ENCODE data around the gene OR1S1. TPM values are rescaled to one million over a fixed set of nuclear protein-coding genes. Genes with fewer than 3 reads are reported as not detected.

The OR1S1 gene
- total RNA-seq, 1 experiment from 2014 or later, result not detected

DNA sequence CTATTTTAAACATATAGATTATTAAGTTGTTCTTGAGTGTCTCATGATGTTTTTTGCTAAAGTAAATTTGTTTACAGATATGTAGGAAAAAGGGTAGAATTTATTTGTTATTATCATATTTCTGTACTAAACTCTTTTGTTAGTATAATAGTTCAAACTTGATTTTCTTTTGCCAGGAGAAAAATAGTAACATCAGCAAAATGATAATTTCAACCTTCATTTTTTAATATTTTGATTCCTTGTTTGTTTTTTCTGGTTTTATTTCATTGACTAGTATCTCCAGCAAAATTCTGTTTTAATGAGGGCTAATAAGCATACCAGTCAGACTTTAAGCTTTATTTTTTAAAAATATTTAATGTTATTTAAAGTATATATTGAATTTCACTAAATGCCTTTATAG is 4.0 kb downstream of the OR1S1 start:
- no peak overlapping the region for H2AFZ ChIP-seq (ENCODE audit: low read length)
- H3K23ac ChIP-seq (ENCODE audit: insufficient read length, low read depth, low read length), result no peak overlapping the region
- no peak overlapping the region for H3K4me2 ChIP-seq (ENCODE audit: insufficient read depth, insufficient read length, low read length)
- no peaks in the 10 kb centered on the region for H4K20me1 ChIP-seq (ENCODE audit: control insufficient read depth, insufficient read depth, insufficient read length)
- H2AK5ac ChIP-seq (ENCODE audit: insufficient read length, low read length), result no peak overlapping the region
- H3K14ac ChIP-seq (ENCODE audit: insufficient read depth, low read length), result no peak overlapping the region
- H3K23me2 ChIP-seq (ENCODE audit: insufficient read length, low read depth, low read length, poor library complexity, severe bottlenecking), result no peaks in the 10 kb centered on the region
- no peak overlapping the region for H3K9ac ChIP-seq (ENCODE audit: extremely low read depth, insufficient read length, low read length)
- Mint-ChIP-seq H3K36me3 (ENCODE audit: insufficient read depth in 1 of 3, low read depth in 3 of 3) (no peaks in the 10 kb centered on the region; a peak in 1 of 7 replicates), H3K9me3 (peaks cover 2 to 6% of the 10 kb centered on the region in 2 experiments; a peak in 3 of 5 replicates), H3K4me3 (no peak overlapping the region), H3K27me3 (ENCODE audit: low read depth) (no peaks in the 10 kb centered on the region), H3K4me1 (no peaks in the 10 kb centered on the region), H3K27ac (no peak overlapping the region)
- H2BK5ac ChIP-seq (ENCODE audit: insufficient read length, low read length), result no peak overlapping the region
- no peak overlapping the region for H2BK20ac ChIP-seq (ENCODE audit: low read depth, low read length, poor library complexity, severe bottlenecking)
- no peaks in the 10 kb centered on the region for H3K79me2 ChIP-seq (ENCODE audit: insufficient read depth, low read length)
- no peak overlapping the region for H2BK120ac ChIP-seq (ENCODE audit: low read depth, low read length, poor library complexity, severe bottlenecking)
- no peaks in the 10 kb centered on the region for H3K27me3 ChIP-seq (ENCODE audit: insufficient read depth, low read length)
- no peak for DNase-seq
- no peaks in the 10 kb centered on the region for H3K4me1 ChIP-seq (ENCODE audit: insufficient read depth, low read length)
- H3K18ac ChIP-seq (ENCODE audit: insufficient read length, low read depth, low read length), result no peak overlapping the region
- H3K4ac ChIP-seq (ENCODE audit: low read depth, low read length), result no peak overlapping the region
- H3K9me3 ChIP-seq (ENCODE audit: control insufficient read depth, low read depth, low read length), result no peaks in the 10 kb centered on the region
- H2BK12ac ChIP-seq (ENCODE audit: insufficient read length, low read depth, low read length), result no peak overlapping the region
- TF ChIP-seq, protein P1, sequence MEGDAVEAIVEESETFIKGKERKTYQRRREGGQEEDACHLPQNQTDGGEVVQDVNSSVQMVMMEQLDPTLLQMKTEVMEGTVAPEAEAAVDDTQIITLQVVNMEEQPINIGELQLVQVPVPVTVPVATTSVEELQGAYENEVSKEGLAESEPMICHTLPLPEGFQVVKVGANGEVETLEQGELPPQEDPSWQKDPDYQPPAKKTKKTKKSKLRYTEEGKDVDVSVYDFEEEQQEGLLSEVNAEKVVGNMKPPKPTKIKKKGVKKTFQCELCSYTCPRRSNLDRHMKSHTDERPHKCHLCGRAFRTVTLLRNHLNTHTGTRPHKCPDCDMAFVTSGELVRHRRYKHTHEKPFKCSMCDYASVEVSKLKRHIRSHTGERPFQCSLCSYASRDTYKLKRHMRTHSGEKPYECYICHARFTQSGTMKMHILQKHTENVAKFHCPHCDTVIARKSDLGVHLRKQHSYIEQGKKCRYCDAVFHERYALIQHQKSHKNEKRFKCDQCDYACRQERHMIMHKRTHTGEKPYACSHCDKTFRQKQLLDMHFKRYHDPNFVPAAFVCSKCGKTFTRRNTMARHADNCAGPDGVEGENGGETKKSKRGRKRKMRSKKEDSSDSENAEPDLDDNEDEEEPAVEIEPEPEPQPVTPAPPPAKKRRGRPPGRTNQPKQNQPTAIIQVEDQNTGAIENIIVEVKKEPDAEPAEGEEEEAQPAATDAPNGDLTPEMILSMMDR (conservative IDR thresholded peaks at IDR 0.05), result no peak
- H2BK15ac ChIP-seq (ENCODE audit: low read depth, low read length), result no peak overlapping the region
- no peaks in the 10 kb centered on the region for H3K79me1 ChIP-seq (ENCODE audit: insufficient read depth, low read depth, low read length, poor library complexity, severe bottlenecking)
- no peak overlapping the region for H4K5ac ChIP-seq (ENCODE audit: insufficient read length, low read depth, low read length)
- no peak overlapping the region for H4K91ac ChIP-seq (ENCODE audit: insufficient read length, low read depth, low read length)
- H3K27ac ChIP-seq (ENCODE audit: insufficient read length, low read depth, low read length), result no peak overlapping the region
- H3K56ac ChIP-seq (ENCODE audit: insufficient read length, low read depth, low read length), result no peak overlapping the region
- H3T11ph ChIP-seq (ENCODE audit: low read length), result no peak overlapping the region
- no peak overlapping the region for H4K8ac ChIP-seq (replicated peaks; ENCODE audit: insufficient read length, low read depth, low read length)
